Measurements from ENCODE around the gene TREML1. TPM values are rescaled to one million over a fixed set of nuclear protein-coding genes. Genes with fewer than 3 reads are reported as not detected.

TREML1 gene
- total and polyA plus RNA-seq, 2 donors (not counting 1 experiment from before 2014, with no cell fraction given) = 0.07 TPM; not detected in 1

DNA sequence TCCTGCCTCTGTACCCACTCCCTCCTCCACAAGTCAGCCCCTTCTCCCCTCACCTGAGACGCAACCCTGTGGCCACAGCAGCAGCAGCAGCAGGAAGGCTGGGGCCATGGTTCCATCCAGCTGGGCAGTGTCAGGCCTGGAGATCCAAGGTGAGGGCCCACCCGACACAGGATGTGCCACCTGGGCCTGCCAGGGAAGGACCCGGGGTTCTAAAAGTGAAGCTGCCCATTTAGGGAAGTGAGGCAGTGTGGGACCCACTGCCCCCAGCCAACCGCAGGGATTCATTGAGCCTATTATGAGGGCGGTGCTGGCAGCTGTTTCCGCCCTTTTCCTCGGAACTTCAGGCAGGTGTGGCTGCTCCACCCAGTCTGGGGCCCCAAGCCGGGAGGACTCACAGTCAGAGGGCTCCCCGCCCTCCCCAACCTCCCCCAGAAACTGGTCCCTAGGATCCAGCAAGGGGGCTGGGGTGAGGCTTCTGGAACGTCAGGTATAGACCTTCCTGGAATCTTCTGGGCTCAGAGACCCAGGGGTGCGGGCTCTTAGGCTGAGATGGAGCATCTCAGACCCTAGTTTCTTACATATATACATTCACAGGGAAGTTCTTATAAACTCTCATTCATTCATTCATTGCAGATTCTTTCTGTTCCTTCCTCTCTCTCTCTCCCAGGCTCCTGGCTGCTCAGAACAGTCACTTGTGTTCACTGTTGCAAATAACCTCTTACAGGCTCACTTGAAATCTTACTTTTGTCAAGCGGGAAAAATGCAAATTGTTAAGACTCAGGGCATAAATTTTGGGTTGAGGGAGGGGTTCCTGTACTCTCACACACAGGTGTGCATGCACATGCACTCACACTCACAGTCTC lies 47.0 kb upstream of the TREML1 start, which contains the start of gene TREML2:
TREML2 (minus strand) TSS at position 249 of the 863 bp plus-strand sequence; CDS start at position 108, 141 bp downstream.
- H3K36me3 ChIP-seq (replicated peaks in 1 of 2; ENCODE audit: control extremely low read depth in 1 of 2, control insufficient read depth in 1 of 2, extremely low read depth in 1 of 2, insufficient read depth in 2 of 2, low read length in 1 of 2) = peaks cover under 1 to 25% of the 10 kb centered on the region in 2 experiments
- peak within 1 kb of the TSS; percentile 90 to 94 for H3K27ac ChIP-seq (ENCODE audit: low read length in 2 of 2)
- 2% methylated on average over 8 of the region's 12 CpGs for WGBS (ENCODE audit: insufficient coverage)
- H3K9me3 ChIP-seq (ENCODE audit: control extremely low read depth in 1 of 3, control insufficient read depth in 2 of 3, insufficient read depth in 1 of 3, low read length in 2 of 3) = peaks cover 0 to 3% (median 0%) of the 10 kb centered on the region in 3 donors
- peaks cover 26% of the 10 kb centered on the region for H3K79me2 ChIP-seq (ENCODE audit: control insufficient read depth, insufficient read depth, low read length)
- H3K4me2 ChIP-seq (replicated peaks; ENCODE audit: low read depth, low read length, poor library complexity, severe bottlenecking) = peak within 1 kb of the TSS; percentile 80
- intact Hi-C loops (cut with micrococcal nuclease) = loop anchor here (1.0 to 2.0 kb wide), 3 partner anchors 18 to 129 kb away; partner anchors contain the start of genes NFYA and OARD1
- no peaks in the 10 kb centered on the region for H3K27me3 ChIP-seq (replicated peaks in 1 of 4; ENCODE audit: control extremely low read depth in 1 of 4, control insufficient read depth in 3 of 4, insufficient read depth in 4 of 4, low read length in 3 of 4)
- ATAC-seq (ENCODE audit: low read depth) (peak; percentile 59), DNase-seq (peak; percentile 81)
- peaks cover 73% of the 10 kb centered on the region for H3K4me1 Mint-ChIP-seq
- peak within 1 kb of the TSS; percentile 46 to 62 (median 60) for H3K4me3 ChIP-seq (ENCODE audit: control extremely low read depth in 1 of 5, extremely low read depth in 1 of 5, insufficient read depth in 1 of 5, low read depth in 2 of 5, low read length in 4 of 5)
- peak within 1 kb of the TSS; percentile 41 for H2AFZ ChIP-seq (ENCODE audit: insufficient read depth, low read depth, low read length, poor library complexity, severe bottlenecking)
- no peaks in the 10 kb centered on the region for H3K9me3 Mint-ChIP-seq (ENCODE audit: insufficient read depth)
- no peaks in the 10 kb centered on the region for H3K27me3 Mint-ChIP-seq
- peaks cover 11% of the 10 kb centered on the region for H4K20me1 ChIP-seq (ENCODE audit: control insufficient read depth, insufficient read depth, low read length, poor library complexity, severe bottlenecking)
- ChIA-PET POLR2A (interaction anchor here (1.1 kb wide), 1 partner anchor 129 kb away, joined by 5 read pairs; the partner anchor contains the start of gene OARD1), CTCF (interaction anchor here (0.7 to 1.8 kb wide), 7 partner anchors 9 to 128 kb away, joined by 3 to 11 read pairs (median 5); partner anchors contain the start of gene NFYA)
- H3K27ac Mint-ChIP-seq = peak within 1 kb of the TSS; percentile 97
- H3K4me1 ChIP-seq (ENCODE audit: control insufficient read depth in 2 of 2, insufficient read depth in 2 of 2, low read length in 2 of 2) = peaks cover 68 to 72% of the 10 kb centered on the region in 2 donors
- H3K9ac ChIP-seq (ENCODE audit: low read length) = peak within 1 kb of the TSS; percentile 63
- peak within 1 kb of the TSS; percentile 73 for H3K4me3 Mint-ChIP-seq
- no peak for TF ChIP-seq EZH2 (IDR thresholded peaks at IDR 0.05; ENCODE audit: borderline replicate concordance, insufficient read depth, low read depth, low read length, poor library complexity, severe bottlenecking)
- TF ChIP-seq, protein P1, sequence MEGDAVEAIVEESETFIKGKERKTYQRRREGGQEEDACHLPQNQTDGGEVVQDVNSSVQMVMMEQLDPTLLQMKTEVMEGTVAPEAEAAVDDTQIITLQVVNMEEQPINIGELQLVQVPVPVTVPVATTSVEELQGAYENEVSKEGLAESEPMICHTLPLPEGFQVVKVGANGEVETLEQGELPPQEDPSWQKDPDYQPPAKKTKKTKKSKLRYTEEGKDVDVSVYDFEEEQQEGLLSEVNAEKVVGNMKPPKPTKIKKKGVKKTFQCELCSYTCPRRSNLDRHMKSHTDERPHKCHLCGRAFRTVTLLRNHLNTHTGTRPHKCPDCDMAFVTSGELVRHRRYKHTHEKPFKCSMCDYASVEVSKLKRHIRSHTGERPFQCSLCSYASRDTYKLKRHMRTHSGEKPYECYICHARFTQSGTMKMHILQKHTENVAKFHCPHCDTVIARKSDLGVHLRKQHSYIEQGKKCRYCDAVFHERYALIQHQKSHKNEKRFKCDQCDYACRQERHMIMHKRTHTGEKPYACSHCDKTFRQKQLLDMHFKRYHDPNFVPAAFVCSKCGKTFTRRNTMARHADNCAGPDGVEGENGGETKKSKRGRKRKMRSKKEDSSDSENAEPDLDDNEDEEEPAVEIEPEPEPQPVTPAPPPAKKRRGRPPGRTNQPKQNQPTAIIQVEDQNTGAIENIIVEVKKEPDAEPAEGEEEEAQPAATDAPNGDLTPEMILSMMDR (IDR thresholded peaks at IDR 0.05) = no peak

Measured in B cell (primary cell).